ENCODE results near the gene BCO1.

Gene BCO1

GRCh38 chr16:81327011-81327410 is 88.5 kb downstream of the BCO1 start:
- DNase-seq (ENCODE audit: low read depth, low spot score), result no peak

GRCh38 chr16:81327447-81328196 is 89.1 kb downstream of the BCO1 start:
- CTCF ChIA-PET, result interaction anchor here (1.0 kb wide), 1 partner anchor 123 kb away, joined by 3 read pairs; no protein-coding TSS in a partner anchor
- no peak for DNase-seq (ENCODE audit: low read depth, low spot score)
- POLR2A ChIA-PET, result interaction anchor here (1.1 kb wide), 1 partner anchor 13 kb away, joined by 3 read pairs; the partner anchor contains the start of gene GAN
- TF ChIP-seq CTCF (IDR thresholded peaks at IDR 0.05; ENCODE audit: insufficient read depth, low read length, missing control alignments), result no peak
- no peak overlapping the region for H3K4me3 ChIP-seq (ENCODE audit: low read depth, low read length)

More at GRCh38 chr16:81327011-81327410, 88.5 kb downstream of the BCO1 start:
- POLR2A ChIA-PET, result interaction anchor here (1.1 kb wide), 1 partner anchor 12 kb away, joined by 3 read pairs; the partner anchor contains the start of gene GAN
- CTCF ChIA-PET, result no interaction called here
- no peak overlapping the region for H3K4me3 ChIP-seq (ENCODE audit: low read depth, low read length)
- no peak for TF ChIP-seq CTCF (IDR thresholded peaks at IDR 0.05; ENCODE audit: insufficient read depth, low read length, missing control alignments)

- DNase-seq (ENCODE audit: low read depth, low spot score), result no peak
- ChIA-PET POLR2A (no interaction called here), CTCF (no interaction called here)
- no peak for TF ChIP-seq CTCF (IDR thresholded peaks at IDR 0.05; ENCODE audit: insufficient read depth, low read length, missing control alignments)
- no peak overlapping the region for H3K4me3 ChIP-seq (ENCODE audit: low read depth, low read length)
Measured at GRCh38 chr16:81329947-81330346, 91.5 kb downstream of the BCO1 start.

- no peak overlapping the region for H3K4me3 ChIP-seq (ENCODE audit: low read depth, low read length)
- TF ChIP-seq CTCF (IDR thresholded peaks at IDR 0.05; ENCODE audit: insufficient read depth, low read length, missing control alignments), result no peak
- ChIA-PET CTCF (no interaction called here), POLR2A (no interaction called here)
- DNase-seq (ENCODE audit: low read depth, low spot score), result no peak
Measured at GRCh38 chr16:81333356-81333755, 94.9 kb downstream of the BCO1 start.

GRCh38 chr16:81335669-81336068 is 97.2 kb downstream of the BCO1 start:
- CTCF ChIA-PET, result interaction anchor here (1.2 kb wide), 1 partner anchor 30 kb away, joined by 3 read pairs; no protein-coding TSS in a partner anchor
- TF ChIP-seq CTCF (IDR thresholded peaks at IDR 0.05; ENCODE audit: insufficient read depth, low read length, missing control alignments), result no peak
- DNase-seq (ENCODE audit: low read depth, low spot score), result no peak
- POLR2A ChIA-PET, result interaction anchor here (0.6 to 0.7 kb wide), 2 partner anchors 161 to 299 kb away, joined by 3 read pairs; no protein-coding TSS in a partner anchor
- H3K4me3 ChIP-seq (ENCODE audit: low read depth, low read length), result no peak overlapping the region

- no peak for TF ChIP-seq CTCF (IDR thresholded peaks at IDR 0.05; ENCODE audit: insufficient read depth, low read length, missing control alignments)
- DNase-seq (ENCODE audit: low read depth, low spot score), result no peak
- no peak overlapping the region for H3K4me3 ChIP-seq (ENCODE audit: low read depth, low read length)
- ChIA-PET CTCF (interaction anchor here (1.2 to 1.5 kb wide), 2 partner anchors 22 to 387 kb away, joined by 3 to 4 read pairs; no protein-coding TSS in a partner anchor), POLR2A (no interaction called here)
Measured at GRCh38 chr16:81337097-81337496, 98.6 kb downstream of the BCO1 start.

Data from AG04449 (cell line).